ENCODE data around the gene OR6J1. TPM values are rescaled to one million over a fixed set of nuclear protein-coding genes. Genes with fewer than 3 reads are reported as not detected.
"Not testable (repeated sequence)": the region's sequence is repeated elsewhere in the genome, so short reads cannot be mapped to it uniquely, and the experiment has no call there.

The OR6J1 gene
- total RNA-seq, 1 donor from 2014 or later, result not detected

- DNase-seq (ENCODE audit: low spot score in 2 of 2, unreplicated experiment in 2 of 2), result no peak
- H3K27ac Mint-ChIP-seq, result no peak overlapping the region
- TF ChIP-seq, protein P1, sequence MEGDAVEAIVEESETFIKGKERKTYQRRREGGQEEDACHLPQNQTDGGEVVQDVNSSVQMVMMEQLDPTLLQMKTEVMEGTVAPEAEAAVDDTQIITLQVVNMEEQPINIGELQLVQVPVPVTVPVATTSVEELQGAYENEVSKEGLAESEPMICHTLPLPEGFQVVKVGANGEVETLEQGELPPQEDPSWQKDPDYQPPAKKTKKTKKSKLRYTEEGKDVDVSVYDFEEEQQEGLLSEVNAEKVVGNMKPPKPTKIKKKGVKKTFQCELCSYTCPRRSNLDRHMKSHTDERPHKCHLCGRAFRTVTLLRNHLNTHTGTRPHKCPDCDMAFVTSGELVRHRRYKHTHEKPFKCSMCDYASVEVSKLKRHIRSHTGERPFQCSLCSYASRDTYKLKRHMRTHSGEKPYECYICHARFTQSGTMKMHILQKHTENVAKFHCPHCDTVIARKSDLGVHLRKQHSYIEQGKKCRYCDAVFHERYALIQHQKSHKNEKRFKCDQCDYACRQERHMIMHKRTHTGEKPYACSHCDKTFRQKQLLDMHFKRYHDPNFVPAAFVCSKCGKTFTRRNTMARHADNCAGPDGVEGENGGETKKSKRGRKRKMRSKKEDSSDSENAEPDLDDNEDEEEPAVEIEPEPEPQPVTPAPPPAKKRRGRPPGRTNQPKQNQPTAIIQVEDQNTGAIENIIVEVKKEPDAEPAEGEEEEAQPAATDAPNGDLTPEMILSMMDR (IDR thresholded peaks at IDR 0.05; ENCODE audit: unreplicated experiment), result no peak
- no peaks in the 10 kb centered on the region for H3K4me1 Mint-ChIP-seq
- H3K27me3 Mint-ChIP-seq (ENCODE audit: low read depth), result no peaks in the 10 kb centered on the region
- no peaks in the 10 kb centered on the region for H3K36me3 Mint-ChIP-seq
- H3K9me3 Mint-ChIP-seq, result no peaks in the 10 kb centered on the region
- no peak overlapping the region for H3K4me3 Mint-ChIP-seq
Measured at GRCh38 chr14:22650046-22650739, 6.0 kb upstream of the OR6J1 start.

DNA sequence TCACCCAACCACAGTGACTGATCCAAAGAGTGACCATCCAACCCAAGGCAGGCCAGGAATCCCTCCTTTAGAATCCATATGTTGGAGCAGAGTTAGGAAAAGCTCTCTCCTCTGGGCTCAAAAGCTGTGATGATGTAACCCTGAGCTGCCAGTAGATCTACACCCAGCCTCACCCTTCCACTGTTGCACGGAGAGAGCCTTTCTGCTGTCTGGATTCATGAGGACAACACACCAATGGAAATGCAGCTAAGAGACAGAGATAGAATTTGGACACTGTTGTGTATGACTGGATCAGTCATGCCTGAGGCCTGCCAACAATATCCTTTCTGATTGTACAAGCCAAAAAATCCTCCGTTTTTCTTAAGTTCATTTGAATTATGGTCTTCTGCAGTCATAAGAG, 4.4 kb upstream of the OR6J1 start:
- TF ChIP-seq, protein P1 (IDR thresholded peaks at IDR 0.05; ENCODE audit: unreplicated experiment), result no peak
- Mint-ChIP-seq H3K27me3 (ENCODE audit: low read depth) (no peaks in the 10 kb centered on the region), H3K27ac (no peak overlapping the region), H3K4me1 (no peaks in the 10 kb centered on the region), H3K36me3 (no peaks in the 10 kb centered on the region), H3K4me3 (no peak overlapping the region), H3K9me3 (no peaks in the 10 kb centered on the region)
- DNase-seq (ENCODE audit: low spot score in 2 of 2, unreplicated experiment in 2 of 2), result no peak

DNA sequence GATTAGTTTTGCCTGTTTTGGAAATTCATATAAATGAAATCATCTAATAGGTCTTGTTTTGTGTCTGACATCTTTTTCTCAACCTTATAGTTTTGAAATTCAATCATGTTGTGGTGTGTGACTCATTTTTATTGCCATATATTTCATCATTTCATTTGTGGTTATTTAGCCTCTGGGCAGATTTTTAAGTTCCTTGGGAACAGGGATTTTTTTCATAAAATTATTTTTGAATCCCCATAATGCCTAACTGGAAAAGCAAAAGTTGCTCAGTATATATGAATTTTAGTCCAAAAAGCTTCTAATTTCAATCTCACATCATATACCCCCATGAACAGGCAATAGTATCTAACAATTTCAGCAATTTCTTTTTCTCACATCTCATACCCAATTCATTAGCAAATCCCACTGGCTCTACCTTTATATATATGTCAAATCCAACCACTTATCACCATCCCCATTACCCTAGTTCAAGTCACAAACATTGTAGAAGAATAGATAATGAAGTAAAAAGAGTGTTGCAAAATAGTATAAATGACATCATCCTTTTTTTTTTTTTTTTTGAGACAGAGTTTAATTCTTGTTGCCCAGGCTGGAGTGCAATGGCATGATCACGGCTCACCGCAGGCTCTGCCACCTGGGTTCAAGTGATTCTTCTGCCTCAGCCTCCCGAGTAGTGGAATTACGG, 2.6 kb upstream of the OR6J1 start:
- no peaks in the 10 kb centered on the region for H3K27me3 Mint-ChIP-seq (ENCODE audit: low read depth)
- H3K4me1 Mint-ChIP-seq, result no peaks in the 10 kb centered on the region
- H3K4me3 Mint-ChIP-seq, result no peak overlapping the region
- H3K9me3 Mint-ChIP-seq, result no peaks in the 10 kb centered on the region
- no peaks in the 10 kb centered on the region for H3K36me3 Mint-ChIP-seq
- TF ChIP-seq, protein P1 (IDR thresholded peaks at IDR 0.05; ENCODE audit: unreplicated experiment), result no peak
- no peak for DNase-seq (ENCODE audit: low spot score in 2 of 2, unreplicated experiment in 2 of 2)
- no peak overlapping the region for H3K27ac Mint-ChIP-seq

- Mint-ChIP-seq H3K27ac (no peak overlapping the region), H3K4me3 (no peak overlapping the region), H3K36me3 (peaks cover 2% of the 10 kb centered on the region), H3K4me1 (no peaks in the 10 kb centered on the region), H3K27me3 (ENCODE audit: low read depth) (no peaks in the 10 kb centered on the region), H3K9me3 (no peaks in the 10 kb centered on the region)
- TF ChIP-seq, protein P1 (IDR thresholded peaks at IDR 0.05; ENCODE audit: unreplicated experiment), result no peak
- DNase-seq (ENCODE audit: low spot score in 2 of 2, unreplicated experiment in 2 of 2), result no peak
Measured at GRCh38 chr14:22641846-22642245, 2.3 kb downstream of the OR6J1 start.

- no peak for DNase-seq (ENCODE audit: low spot score in 2 of 2, unreplicated experiment in 2 of 2)
- Mint-ChIP-seq H3K27me3 (ENCODE audit: low read depth) (no peaks in the 10 kb centered on the region), H3K4me3 (no peak overlapping the region), H3K36me3 (peaks cover 3% of the 10 kb centered on the region), H3K27ac (no peak overlapping the region), H3K9me3 (peaks cover 6% of the 10 kb centered on the region), H3K4me1 (no peaks in the 10 kb centered on the region)
- TF ChIP-seq, protein P1 (IDR thresholded peaks at IDR 0.05; ENCODE audit: unreplicated experiment), result no peak
Measured at GRCh38 chr14:22640192-22640591, 4.0 kb downstream of the OR6J1 start.

DNA sequence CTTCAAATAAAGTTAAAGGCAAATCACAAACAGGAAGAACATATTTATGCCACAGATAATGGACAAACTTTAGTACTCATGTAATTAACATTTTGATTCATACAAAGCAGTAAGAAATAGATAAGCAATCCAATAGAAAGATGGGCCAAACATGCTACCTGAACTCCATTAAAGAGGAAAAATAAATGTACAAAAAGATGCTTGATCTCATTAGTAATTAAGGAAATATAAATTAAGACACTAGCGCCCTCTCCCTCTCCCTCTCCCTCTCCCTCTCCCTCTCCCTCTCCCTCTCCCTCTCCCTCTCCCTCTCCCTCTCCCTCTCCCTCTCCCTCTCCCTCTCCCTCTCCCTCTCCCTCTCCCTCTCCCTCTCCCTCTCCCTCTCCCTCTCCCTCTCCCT, 8.2 kb downstream of the OR6J1 start:
- H3K27me3 Mint-ChIP-seq (ENCODE audit: low read depth); H3K36me3 Mint-ChIP-seq; DNase-seq (ENCODE audit: low spot score in 2 of 2, unreplicated experiment in 2 of 2); H3K27ac Mint-ChIP-seq; H3K4me1 Mint-ChIP-seq; H3K4me3 Mint-ChIP-seq: not testable (repeated sequence)
- H3K9me3 Mint-ChIP-seq, result peaks cover 18% of the 10 kb centered on the region
